Cardiac fibroblast (primary cell): ENCODE data around the gene ELAVL2.

Source experiments
- DNase-seq, 2 donors: peaks; one replicate each; pipeline versions ENCODE4 v3.0.0 to v3.0.0-alpha.2; 2010; ENCODE audit warnings: low read depth in 2 of 2
- H3K4me3 ChIP-seq, 2 donors: replicated peaks in 1 of 2; 1 replicate in 1 of 2; 2 replicates in 1 of 2; pipeline ENCODE4 v1.5.1; 2011; ENCODE audit warnings: low read depth in 2 of 2, low read length in 2 of 2, mild to moderate bottlenecking in 2 of 2, moderate library complexity in 1 of 2
- TF ChIP-seq, protein P1 (sequence below): IDR thresholded peaks from one replicate; pipeline ENCODE4 v1.5.1; 2011; ENCODE audit warnings: low read depth, mild to moderate bottlenecking, low read length, inconsistent platforms

ELAVL2 gene

DNA sequence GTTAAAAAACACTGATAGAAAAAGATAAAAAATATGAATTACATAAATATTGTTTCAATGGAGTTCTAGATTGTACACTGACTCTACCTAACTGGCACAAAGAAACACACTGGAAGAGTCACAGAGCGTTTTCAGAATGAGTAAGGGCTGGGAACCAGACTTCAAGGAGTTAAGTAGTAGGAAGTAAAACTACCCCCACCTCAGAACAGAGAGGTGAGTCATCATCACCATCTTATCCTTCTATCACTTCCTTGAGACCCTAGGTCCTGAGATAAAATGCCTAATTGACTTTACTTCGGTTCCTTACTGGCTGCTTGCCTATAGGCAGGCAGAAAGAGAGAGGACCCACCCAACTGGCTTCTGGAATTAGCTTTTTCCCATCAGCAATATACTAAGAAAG is 79.7 kb downstream of the ELAVL2 start:
- no peak for DNase-seq
- no peak overlapping the region for H3K4me3 ChIP-seq
- TF ChIP-seq, protein P1, sequence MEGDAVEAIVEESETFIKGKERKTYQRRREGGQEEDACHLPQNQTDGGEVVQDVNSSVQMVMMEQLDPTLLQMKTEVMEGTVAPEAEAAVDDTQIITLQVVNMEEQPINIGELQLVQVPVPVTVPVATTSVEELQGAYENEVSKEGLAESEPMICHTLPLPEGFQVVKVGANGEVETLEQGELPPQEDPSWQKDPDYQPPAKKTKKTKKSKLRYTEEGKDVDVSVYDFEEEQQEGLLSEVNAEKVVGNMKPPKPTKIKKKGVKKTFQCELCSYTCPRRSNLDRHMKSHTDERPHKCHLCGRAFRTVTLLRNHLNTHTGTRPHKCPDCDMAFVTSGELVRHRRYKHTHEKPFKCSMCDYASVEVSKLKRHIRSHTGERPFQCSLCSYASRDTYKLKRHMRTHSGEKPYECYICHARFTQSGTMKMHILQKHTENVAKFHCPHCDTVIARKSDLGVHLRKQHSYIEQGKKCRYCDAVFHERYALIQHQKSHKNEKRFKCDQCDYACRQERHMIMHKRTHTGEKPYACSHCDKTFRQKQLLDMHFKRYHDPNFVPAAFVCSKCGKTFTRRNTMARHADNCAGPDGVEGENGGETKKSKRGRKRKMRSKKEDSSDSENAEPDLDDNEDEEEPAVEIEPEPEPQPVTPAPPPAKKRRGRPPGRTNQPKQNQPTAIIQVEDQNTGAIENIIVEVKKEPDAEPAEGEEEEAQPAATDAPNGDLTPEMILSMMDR, result no peak

DNA sequence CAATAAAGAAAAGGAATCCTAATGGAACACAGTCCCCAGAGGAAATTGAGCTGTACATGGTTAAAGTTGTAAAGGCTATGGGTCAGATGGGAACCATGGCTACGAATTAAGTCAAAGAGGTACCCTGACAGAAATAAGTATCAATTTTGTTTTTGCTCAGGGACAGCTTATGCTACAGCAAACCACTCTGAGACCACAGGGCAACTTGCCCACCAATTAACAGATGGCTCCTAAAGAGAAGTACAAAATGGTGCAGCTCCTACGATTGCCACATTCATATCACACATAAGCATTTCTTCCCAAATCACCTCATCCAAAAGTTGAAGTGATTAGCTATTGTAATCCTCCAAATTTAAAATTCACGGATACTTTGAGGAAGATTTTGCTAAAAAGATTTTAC is 83.0 kb downstream of the ELAVL2 start:
- DNase-seq, result no peak
- no peak overlapping the region for H3K4me3 ChIP-seq
- TF ChIP-seq, protein P1, result no peak

DNA sequence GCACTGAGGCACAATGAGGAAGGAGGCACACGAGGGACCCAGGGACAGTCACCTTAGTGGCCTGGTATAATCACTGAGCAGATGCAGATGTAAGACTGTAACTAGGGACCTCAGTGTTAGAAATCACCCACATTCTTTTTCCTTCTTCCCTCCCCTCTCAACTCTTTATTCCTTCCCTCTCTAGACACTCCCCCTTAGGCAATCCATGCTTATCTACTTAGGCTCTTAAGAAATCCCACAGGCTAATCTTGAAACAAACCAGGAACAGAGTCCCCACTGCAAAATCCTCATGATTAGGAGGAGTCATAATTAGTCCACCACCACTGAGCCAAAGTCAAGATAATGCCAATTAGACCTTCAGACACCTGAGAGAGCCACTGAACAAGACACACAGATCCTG is 84.7 kb downstream of the ELAVL2 start:
- TF ChIP-seq, protein P1, result no peak
- DNase-seq, result no peak
- H3K4me3 ChIP-seq, result no peak overlapping the region

- TF ChIP-seq, protein P1, result no peak
- no peak for DNase-seq
- H3K4me3 ChIP-seq, result no peak overlapping the region
Measured at GRCh38 chr9:23740531-23740930, 85.5 kb downstream of the ELAVL2 start.

DNA sequence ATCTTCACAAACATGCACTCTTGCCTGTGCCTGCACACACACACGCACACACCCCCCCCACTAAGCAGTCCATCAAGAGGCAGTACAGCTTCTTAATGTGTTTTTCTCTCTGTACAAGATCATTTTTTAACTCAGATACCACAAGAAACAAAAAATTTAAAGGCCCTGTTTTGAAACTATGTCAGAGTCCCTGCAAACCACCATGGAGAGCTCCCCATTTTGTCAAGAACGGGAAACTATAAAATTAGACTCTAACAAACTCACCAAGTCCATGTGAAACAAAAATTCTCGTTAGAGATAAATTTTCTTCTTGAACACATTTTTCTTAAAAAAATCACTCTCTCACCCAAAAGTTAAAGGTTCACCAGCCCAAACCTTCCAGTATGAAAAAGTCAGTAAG is 86.3 kb downstream of the ELAVL2 start:
- no peak overlapping the region for H3K4me3 ChIP-seq
- TF ChIP-seq, protein P1, result no peak
- DNase-seq, result no peak

GRCh38 chr9:23736293-23736692 is 89.7 kb downstream of the ELAVL2 start:
- H3K4me3 ChIP-seq, result no peak overlapping the region
- no peak for DNase-seq
- TF ChIP-seq, protein P1, result no peak

DNA sequence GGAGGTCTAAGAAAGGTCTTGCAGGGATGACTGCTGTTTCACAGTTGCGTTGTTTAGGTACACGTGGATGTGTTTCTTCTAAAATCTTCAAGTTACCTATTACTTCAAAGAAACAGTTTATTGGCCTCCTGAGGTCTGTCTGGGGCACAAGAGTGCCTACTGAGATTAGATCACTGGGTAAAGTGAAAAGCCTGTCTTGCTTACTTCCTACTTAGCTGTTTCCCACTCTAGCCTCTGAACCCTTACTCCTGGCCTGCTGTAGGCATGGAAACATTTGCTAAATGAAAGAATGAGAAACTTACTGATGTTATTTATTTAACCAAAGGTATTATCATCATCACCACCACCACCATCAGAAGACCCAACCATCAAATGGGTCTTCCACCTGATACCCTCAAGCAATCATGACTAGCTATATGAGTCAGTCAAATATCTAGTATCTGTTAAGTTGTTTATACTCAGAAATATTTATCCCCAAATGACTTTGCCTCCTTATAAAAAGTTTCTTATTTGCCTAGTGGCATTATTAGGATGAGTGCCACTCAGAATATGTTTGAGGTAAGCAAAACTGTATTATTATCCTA is 92.5 kb downstream of the ELAVL2 start:
- no peak for DNase-seq
- TF ChIP-seq, protein P1, result no peak
- H3K4me3 ChIP-seq, result no peak overlapping the region
